PC-3 (cell line): ENCODE results near the gene CLIP1. TPM values are rescaled to one million over a fixed set of nuclear protein-coding genes. Genes with fewer than 3 reads are reported as not detected.

Source experiments
- ATAC-seq: fragments of 200-7000 bp; cut with Tn5 transposase; 2 replicates; pipeline ENCODE4 v1.9.1; 2020; ENCODE audit warnings: mild to moderate bottlenecking, moderate library complexity
- BruUV-seq: library from RNA; stranded (reverse); fragments of 400-500 nt; replicated peaks from 2 replicates; lab custom pipeline; 2021; lab: Mats Ljungman, UMichigan
- CTCF ChIA-PET: fragments of 300-600 bp; sonication (Branson Sonifier 250); formaldehyde crosslinking; loops from one replicate; lab custom pipeline; 2022; ENCODE audit warnings: antibody characterized with exemption; lab: Charles Lee
- POLR2A ChIA-PET: fragments of 300-600 bp; sonication (Branson Sonifier 250); formaldehyde crosslinking; loops from one replicate; lab custom pipeline; 2022; ENCODE audit warnings: antibody characterized with exemption; ENCODE audit not compliant: unreplicated experiment; lab: Charles Lee
- DNase-seq: peaks from one replicate; pipeline ENCODE4 v3.0.0-alpha.2; 2015
- H2AFZ ChIP-seq: fragments of 300-600 bp; sonication (generic); 2 replicates; pipeline ENCODE4 v1.6.0; 2016; ENCODE audit warnings: antibody characterized with exemption, low read length
- H3F3A ChIP-seq: fragments of 300-600 bp; sonication (generic); one replicate; pipeline ENCODE4 v1.6.0; 2017; ENCODE audit warnings: antibody characterized with exemption, low read length, control low read depth, mild to moderate bottlenecking; ENCODE audit not compliant: unreplicated experiment
- H3K27ac ChIP-seq: fragments of 300-600 bp; sonication (generic); 2 replicates; pipeline ENCODE4 v1.5.1; 2016; ENCODE audit warnings: mild to moderate bottlenecking, low read length
- H3K27me3 ChIP-seq: fragments of 300-600 bp; sonication (generic); 2 replicates; pipeline ENCODE4 v1.6.1; 2016; ENCODE audit warnings: low read length, mixed read lengths
- H3K36me3 ChIP-seq: fragments of 300-600 bp; sonication (generic); 2 replicates; pipeline ENCODE4 v1.6.1; 2016; ENCODE audit warnings: low read depth, mixed run types, low read length, mixed read lengths
- H3K4me1 ChIP-seq: fragments of 300-600 bp; sonication (generic); 2 replicates; pipeline ENCODE4 v1.5.1; 2016; ENCODE audit warnings: low read length; ENCODE audit not compliant: insufficient read depth
- H3K4me2 ChIP-seq: fragments of 300-600 bp; sonication (generic); 2 replicates; pipeline ENCODE4 v1.6.0; 2016; ENCODE audit warnings: low read length
- H3K4me3 ChIP-seq: fragments of 300-600 bp; sonication (generic); 2 replicates; pipeline ENCODE4 v1.5.1; 2016; ENCODE audit warnings: mild to moderate bottlenecking, low read length, mixed read lengths
- H3K79me2 ChIP-seq: fragments of 300-600 bp; sonication (generic); 2 replicates; pipeline ENCODE4 v1.6.1; 2017; ENCODE audit warnings: low read length, mixed read lengths
- H3K9ac ChIP-seq: fragments of 300-600 bp; sonication (generic); 2 replicates; pipeline ENCODE4 v1.6.0; 2016; ENCODE audit warnings: mild to moderate bottlenecking, low read length
- H3K9me2 ChIP-seq: fragments of 300-600 bp; sonication (generic); replicated peaks from 2 replicates; pipeline ENCODE4 v1.6.1; 2016; ENCODE audit warnings: mixed run types, low read length, mixed read lengths
- H3K9me3 ChIP-seq: fragments of 300-600 bp; sonication (generic); 2 replicates; pipeline ENCODE4 v1.6.1; 2016; ENCODE audit warnings: low read length, mixed read lengths
- H4K20me1 ChIP-seq: fragments of 300-600 bp; sonication (generic); 2 replicates; pipeline ENCODE4 v1.6.1; 2016; ENCODE audit warnings: low read length, mixed read lengths
- EZH2 ChIP-seq: fragments of 300-600 bp; sonication (generic); IDR thresholded peaks from one replicate; pipeline ENCODE4 v1.6.1; 2017; ENCODE audit warnings: antibody characterized with exemption, mild to moderate bottlenecking, low read length; ENCODE audit not compliant: unreplicated experiment
- EZH2phosphoT487 ChIP-seq: fragments of 300-600 bp; sonication (generic); IDR thresholded peaks from 2 replicates; pipeline ENCODE4 v1.6.1; 2018; ENCODE audit warnings: mild to moderate bottlenecking, antibody characterized with exemption, low read length, borderline replicate concordance
- intact Hi-C: fragments of 100-400 bp; cut with micrococcal nuclease; formaldehyde crosslinking; loops from 2 replicates; pipeline ENCODE4 v1.9.0; 2023
- total RNA-seq: library from RNA; depleted of rRNA; stranded (reverse); fragments of >200 nt; gene quantifications from 2 replicates; pipeline ENCODE4 v1.2.3, GENCODE V29; 2014
- TF ChIP-seq, protein P1 (sequence below): fragments of 300-600 bp; sonication (generic); conservative IDR thresholded peaks from 2 replicates; pipeline ENCODE4 v1.5.1; 2017; ENCODE audit warnings: antibody characterized with exemption, low read depth, mild to moderate bottlenecking, low read length

CLIP1 gene
- total RNA-seq, 1 experiment from 2014 or later: 46.4 TPM

DNA sequence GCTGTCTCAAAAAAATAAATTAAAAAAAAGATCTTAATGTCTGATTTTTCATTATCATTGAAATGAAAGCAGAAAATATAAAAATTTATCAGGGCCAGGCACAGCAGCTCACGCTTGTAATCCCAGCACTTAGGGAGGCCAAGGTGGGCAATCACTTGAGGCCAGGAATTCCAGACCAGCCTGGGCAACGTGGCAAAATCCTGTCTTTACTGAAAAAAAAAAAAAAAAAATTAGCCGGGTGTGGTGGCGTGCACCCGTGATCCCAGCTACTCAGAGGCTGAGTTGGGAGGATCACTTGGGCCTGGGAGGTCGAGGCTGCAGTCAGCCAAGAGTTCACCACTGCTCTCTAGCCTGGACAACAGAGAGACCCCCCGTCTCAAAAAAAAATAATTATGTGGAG is 37.6 kb upstream of the CLIP1 start:
- Histone ChIP-seq H3F3A (no peaks in the 10 kb centered on the region), H3K27me3 (no peaks in the 10 kb centered on the region), H3K4me3 (no peak overlapping the region), H3K4me1 (peaks cover 22% of the 10 kb centered on the region), H3K9ac (no peak overlapping the region), H3K27ac (no peak overlapping the region), H3K4me2 (no peak overlapping the region), H3K9me3 (no peaks in the 10 kb centered on the region), H3K36me3 (no peaks in the 10 kb centered on the region), H3K9me2 (no peaks in the 10 kb centered on the region), H4K20me1 (no peaks in the 10 kb centered on the region), H2AFZ (no peak overlapping the region), H3K79me2 (no peaks in the 10 kb centered on the region)
- TF ChIP-seq EZH2: no peak
- TF ChIP-seq, protein P1, sequence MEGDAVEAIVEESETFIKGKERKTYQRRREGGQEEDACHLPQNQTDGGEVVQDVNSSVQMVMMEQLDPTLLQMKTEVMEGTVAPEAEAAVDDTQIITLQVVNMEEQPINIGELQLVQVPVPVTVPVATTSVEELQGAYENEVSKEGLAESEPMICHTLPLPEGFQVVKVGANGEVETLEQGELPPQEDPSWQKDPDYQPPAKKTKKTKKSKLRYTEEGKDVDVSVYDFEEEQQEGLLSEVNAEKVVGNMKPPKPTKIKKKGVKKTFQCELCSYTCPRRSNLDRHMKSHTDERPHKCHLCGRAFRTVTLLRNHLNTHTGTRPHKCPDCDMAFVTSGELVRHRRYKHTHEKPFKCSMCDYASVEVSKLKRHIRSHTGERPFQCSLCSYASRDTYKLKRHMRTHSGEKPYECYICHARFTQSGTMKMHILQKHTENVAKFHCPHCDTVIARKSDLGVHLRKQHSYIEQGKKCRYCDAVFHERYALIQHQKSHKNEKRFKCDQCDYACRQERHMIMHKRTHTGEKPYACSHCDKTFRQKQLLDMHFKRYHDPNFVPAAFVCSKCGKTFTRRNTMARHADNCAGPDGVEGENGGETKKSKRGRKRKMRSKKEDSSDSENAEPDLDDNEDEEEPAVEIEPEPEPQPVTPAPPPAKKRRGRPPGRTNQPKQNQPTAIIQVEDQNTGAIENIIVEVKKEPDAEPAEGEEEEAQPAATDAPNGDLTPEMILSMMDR: no peak
- TF ChIP-seq EZH2phosphoT487: no peak
- no TSS peak for BruUV-seq
- intact Hi-C loops: no loop called here
- ChIA-PET CTCF (no interaction called here), POLR2A (no interaction called here)
- DNase-seq: no peak
- ATAC-seq: no peak

DNA sequence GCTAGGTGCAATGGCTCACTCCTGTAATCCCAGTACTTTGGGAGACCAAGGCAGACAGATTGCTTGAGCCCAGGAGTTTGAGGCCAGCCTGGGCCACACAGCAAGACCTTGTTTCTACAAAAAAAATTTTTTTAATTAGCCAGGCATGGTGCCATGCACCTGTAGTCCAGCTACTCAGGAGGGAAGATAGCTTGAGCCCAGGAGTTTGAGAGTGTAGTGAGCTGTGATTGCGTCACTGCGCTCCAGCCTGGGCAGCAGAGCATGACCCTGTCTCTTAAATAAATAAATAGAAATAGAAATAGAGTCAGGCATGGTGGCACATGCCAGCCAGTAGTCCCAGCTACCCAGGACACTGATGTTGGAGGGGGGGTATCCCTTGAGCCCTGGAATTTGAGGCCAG is 36.7 kb upstream of the CLIP1 start:
- no peaks in the 10 kb centered on the region for H3K9me3 ChIP-seq
- no peak overlapping the region for H3K4me3 ChIP-seq
- H3K27me3 ChIP-seq: no peaks in the 10 kb centered on the region
- intact Hi-C loops: no loop called here
- TF ChIP-seq EZH2phosphoT487 (no peak), EZH2 (no peak)
- TF ChIP-seq, protein P1: no peak
- H3K79me2 ChIP-seq: no peaks in the 10 kb centered on the region
- no peaks in the 10 kb centered on the region for H3K36me3 ChIP-seq
- peaks cover 15% of the 10 kb centered on the region for H3K4me1 ChIP-seq
- H2AFZ ChIP-seq: no peak overlapping the region
- no peak for ATAC-seq
- no peak overlapping the region for H3K4me2 ChIP-seq
- no TSS peak for BruUV-seq
- no peaks in the 10 kb centered on the region for H3K9me2 ChIP-seq
- H4K20me1 ChIP-seq: no peaks in the 10 kb centered on the region
- no peak overlapping the region for H3K9ac ChIP-seq
- no peaks in the 10 kb centered on the region for H3F3A ChIP-seq
- POLR2A ChIA-PET: no interaction called here
- no peak for DNase-seq
- no peak overlapping the region for H3K27ac ChIP-seq
- CTCF ChIA-PET: no interaction called here

DNA sequence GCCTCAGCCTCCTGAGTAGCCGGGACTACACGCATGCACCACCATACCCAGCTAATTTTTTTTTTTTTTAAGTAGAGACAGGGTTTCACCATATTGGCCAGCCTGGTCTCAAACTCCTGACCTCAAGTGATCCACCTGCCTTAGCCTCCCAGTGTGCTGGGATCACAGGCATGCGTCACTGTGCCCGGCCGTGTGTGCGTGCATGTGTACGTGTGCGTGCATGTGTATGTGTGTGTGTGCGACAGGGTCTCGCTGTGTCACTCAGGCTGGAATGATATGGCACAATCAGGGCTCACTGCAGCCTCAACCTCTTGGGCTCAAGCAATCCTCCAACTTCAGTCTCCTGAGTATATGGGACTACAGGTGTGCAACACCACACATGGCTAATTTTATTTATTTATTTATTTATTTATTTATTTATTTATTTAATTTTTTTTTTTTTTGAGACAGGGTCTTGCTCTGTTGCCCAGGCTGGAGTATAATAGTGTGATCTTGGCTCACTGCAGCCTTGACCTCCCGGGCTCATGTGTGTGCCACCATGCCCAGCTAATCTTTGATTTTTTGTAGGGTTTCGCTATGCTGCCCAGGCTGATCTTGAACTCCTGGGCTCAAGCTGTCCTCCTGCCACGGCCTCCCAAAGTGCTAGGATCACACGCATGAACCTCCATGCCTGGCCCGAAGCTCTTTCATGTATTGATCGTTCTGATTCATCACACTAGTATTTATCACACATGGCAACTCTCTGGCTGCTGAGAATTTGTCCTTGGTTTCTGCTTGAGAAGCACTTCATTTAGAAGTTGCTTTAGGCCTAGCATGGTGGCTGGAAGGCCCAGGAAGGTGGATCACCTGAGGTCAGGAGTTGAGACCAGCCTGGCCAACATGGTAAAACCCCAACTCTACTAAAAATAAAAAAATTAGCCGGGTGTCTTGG is 35.9 kb upstream of the CLIP1 start:
- H4K20me1 ChIP-seq: no peaks in the 10 kb centered on the region
- H3K27me3 ChIP-seq: no peaks in the 10 kb centered on the region
- no peak for ATAC-seq
- no peaks in the 10 kb centered on the region for H3K79me2 ChIP-seq
- H3K4me3 ChIP-seq: no peak overlapping the region
- no peaks in the 10 kb centered on the region for H3K9me3 ChIP-seq
- BruUV-seq: no TSS peak
- intact Hi-C loops: no loop called here
- TF ChIP-seq EZH2phosphoT487: no peak
- TF ChIP-seq, protein P1: no peak
- TF ChIP-seq EZH2: no peak
- H3K9ac ChIP-seq: no peak overlapping the region
- no peak overlapping the region for H2AFZ ChIP-seq
- no peak for DNase-seq
- H3K36me3 ChIP-seq: no peaks in the 10 kb centered on the region
- ChIA-PET POLR2A (no interaction called here), CTCF (interaction anchor here (0.6 kb wide), 1 partner anchor 646 kb away, joined by 3 read pairs; no protein-coding TSS in a partner anchor)
- H3K4me1 ChIP-seq: peaks cover 8% of the 10 kb centered on the region; the same call in 1 of the 2 replicates
- no peaks in the 10 kb centered on the region for H3F3A ChIP-seq
- H3K27ac ChIP-seq: no peak overlapping the region
- H3K4me2 ChIP-seq: no peak overlapping the region
- H3K9me2 ChIP-seq: no peaks in the 10 kb centered on the region
